Lower lobe of right lung (tissue), 2 donors: Measurements from ENCODE around the gene OR4K13. TPM values are rescaled to one million over a fixed set of nuclear protein-coding genes. Genes with fewer than 3 reads are reported as not detected.

Experiments used
- ATAC-seq, 2 donors: fragments of 200-7000 bp; cut with Tn5 transposase; one replicate each; pipeline ENCODE4 v1.9.1; 2020 to 2022; ENCODE audit warnings: mild to moderate bottlenecking in 2 of 2, moderate library complexity in 2 of 2
- DNase-seq: peaks from one replicate; pipeline ENCODE4 v3.0.0-alpha.2; 2020
- H3K27ac ChIP-seq: fragments of 200-600 bp; one replicate; pipeline ENCODE4 v1.8.0; 2022
- H3K27me3 ChIP-seq: fragments of 200-600 bp; one replicate; pipeline ENCODE4 v1.8.0; 2022; ENCODE audit warnings: low read depth
- H3K36me3 ChIP-seq: fragments of 200-600 bp; one replicate; pipeline ENCODE4 v1.8.0; 2022; ENCODE audit warnings: mild to moderate bottlenecking
- H3K4me1 ChIP-seq: fragments of 200-600 bp; one replicate; pipeline ENCODE4 v1.8.0; 2022
- H3K4me3 ChIP-seq: fragments of 200-600 bp; one replicate; pipeline ENCODE4 v1.8.0; 2022; ENCODE audit warnings: mild to moderate bottlenecking
- H3K9me3 ChIP-seq: fragments of 200-600 bp; one replicate; pipeline ENCODE4 v1.8.0; 2022
- CTCF ChIP-seq: fragments of 200-600 bp; IDR thresholded peaks from one replicate; pipeline ENCODE4 v1.8.0; 2022; ENCODE audit warnings: antibody characterized with exemption, mild to moderate bottlenecking
- intact Hi-C: fragments of 100-400 bp; cut with DNase I; formaldehyde crosslinking; loops from one replicate; pipeline ENCODE4 v1.11.0; 2022
- total RNA-seq: library from RNA; stranded (reverse); fragmentation: NEBNext Ultra II Directional; extraction: Animal tissue kit (Norgen Biotek cat#: 25700); gene quantifications from one replicate; pipeline ENCODE4 v1.2.1, GENCODE V29; 2021
- donor health status: DM: no; HTN: yes; CAD: no; lungs with severe emphysema.

OR4K13 gene
- total RNA-seq, 1 donor from 2014 or later, result not detected

- intact Hi-C loops, result no loop called here
- H3K27ac ChIP-seq, result no peak overlapping the region
- no peak for ATAC-seq
- H3K4me1 ChIP-seq, result no peaks in the 10 kb centered on the region
- no peak for DNase-seq
- H3K27me3 ChIP-seq, result no peaks in the 10 kb centered on the region
- no peaks in the 10 kb centered on the region for H3K9me3 ChIP-seq
- no peak for TF ChIP-seq CTCF
- no peak overlapping the region for H3K4me3 ChIP-seq
- no peaks in the 10 kb centered on the region for H3K36me3 ChIP-seq
These were observed 4.8 kb downstream of the OR4K13 start for GRCh38 chr14:20031058-20031457.

GRCh38 chr14:20019257-20019865, 16.5 kb downstream of the OR4K13 start, which contains the start of gene OR4K14:
Gene OR4K14 (minus strand): TSS chr14:20019307. CDS start chr14:20015193, 4,114 bp downstream.
- H3K27me3 ChIP-seq, result no peaks in the 10 kb centered on the region
- no peaks in the 10 kb centered on the region for H3K36me3 ChIP-seq
- intact Hi-C loops, result no loop called here
- ATAC-seq (no peak), DNase-seq (no peak)
- no peak within 1 kb of the TSS for H3K4me3 ChIP-seq
- no peak within 1 kb of the TSS for H3K27ac ChIP-seq
- TF ChIP-seq CTCF, result no peak
- H3K4me1 ChIP-seq, result no peaks in the 10 kb centered on the region
- no peaks in the 10 kb centered on the region for H3K9me3 ChIP-seq

GRCh38 chr14:20008156-20008555, 27.7 kb downstream of the OR4K13 start:
- Histone ChIP-seq H3K4me3 (no peak overlapping the region), H3K4me1 (no peaks in the 10 kb centered on the region), H3K36me3 (no peaks in the 10 kb centered on the region), H3K27ac (no peak overlapping the region), H3K9me3 (no peaks in the 10 kb centered on the region), H3K27me3 (no peaks in the 10 kb centered on the region)
- intact Hi-C loops, result no loop called here
- TF ChIP-seq CTCF, result no peak
- no peak for ATAC-seq
- DNase-seq, result no peak

- Histone ChIP-seq H3K4me1 (no peaks in the 10 kb centered on the region), H3K9me3 (no peaks in the 10 kb centered on the region), H3K27ac (no peak overlapping the region), H3K36me3 (no peaks in the 10 kb centered on the region), H3K4me3 (no peak overlapping the region), H3K27me3 (no peaks in the 10 kb centered on the region)
- peak in 1 of 2 donors; percentile 69 for ATAC-seq
- intact Hi-C loops, result no loop called here
- no peak for DNase-seq
- no peak for TF ChIP-seq CTCF
These were observed 33.5 kb downstream of the OR4K13 start for GRCh38 chr14:20002319-20002718.

GRCh38 chr14:20001863-20002262, 34.0 kb downstream of the OR4K13 start, which contains the start of gene OR4Q2:
Gene OR4Q2 (plus strand): TSS chr14:20002163.
- Histone ChIP-seq H3K4me1 (no peaks in the 10 kb centered on the region), H3K4me3 (no peak within 1 kb of the TSS), H3K27me3 (no peaks in the 10 kb centered on the region), H3K27ac (no peak within 1 kb of the TSS), H3K9me3 (no peaks in the 10 kb centered on the region), H3K36me3 (no peaks in the 10 kb centered on the region)
- TF ChIP-seq CTCF, result no peak
- no peak for DNase-seq
- no peak for ATAC-seq
- intact Hi-C loops, result no loop called here
